SKM-1 (cell line): ENCODE measurements around the gene CACNA2D3.

Source experiments
- DNase-seq: peaks from one replicate; lab custom pipeline; 2025; ENCODE audit not compliant: unreplicated experiment; lab: John Stamatoyannopoulos, UW

Gene CACNA2D3

GRCh38 chr3:54939557-54940300 lies 817.4 kb downstream of the CACNA2D3 start:
- DNase-seq, result no peak

DNA sequence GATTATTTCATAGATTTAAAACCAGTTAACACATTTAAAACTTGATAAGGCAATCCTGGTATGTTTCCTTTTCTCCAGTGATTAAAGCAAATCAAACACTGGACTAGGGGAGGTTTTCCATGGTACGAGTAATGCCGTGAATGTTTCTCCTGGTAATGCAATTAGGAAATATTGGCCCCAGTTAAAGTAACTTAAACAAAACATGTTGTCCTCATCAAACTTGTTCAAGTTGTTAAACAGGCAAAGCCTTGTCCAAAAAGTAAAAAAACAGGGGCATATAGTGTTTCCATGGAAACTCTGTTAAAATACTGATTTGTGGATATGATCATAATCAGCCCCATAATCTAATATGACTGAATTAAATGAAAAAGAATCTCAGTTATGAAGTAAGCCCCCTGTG lies 818.6 kb downstream of the CACNA2D3 start:
- DNase-seq, result no peak

DNA sequence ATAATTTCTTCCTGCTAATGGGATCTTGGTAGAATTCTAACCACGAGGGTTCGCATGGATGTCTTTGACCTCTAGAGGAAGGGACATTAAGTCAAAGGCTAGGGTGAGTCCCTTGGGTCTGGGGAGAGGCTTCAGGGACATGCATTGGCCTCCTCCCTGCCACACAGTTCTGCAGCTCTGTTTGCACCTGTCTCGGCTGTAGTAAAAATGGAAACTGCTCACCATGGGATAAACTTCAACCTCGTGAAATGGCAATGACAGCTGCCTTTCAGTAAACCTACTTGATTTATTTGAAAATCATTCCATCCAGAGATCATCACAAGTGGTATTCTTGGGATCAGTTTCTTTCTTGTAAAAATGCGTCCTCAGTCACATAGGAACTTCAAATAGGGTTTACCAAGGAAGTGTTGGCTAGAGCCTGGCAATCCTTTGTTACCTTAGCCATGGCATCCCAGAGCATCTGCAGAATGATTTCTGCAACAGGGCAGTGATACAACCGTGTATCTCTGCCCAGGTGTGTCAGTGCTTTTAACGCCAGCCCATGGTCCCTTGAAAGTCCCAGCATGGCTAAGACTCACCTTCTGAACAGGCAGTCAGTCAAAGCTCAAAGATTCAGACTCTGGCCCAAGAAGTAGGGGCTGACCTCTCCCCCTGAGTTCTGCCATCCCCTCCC lies 819.5 kb downstream of the CACNA2D3 start:
- no peak for DNase-seq

- DNase-seq, result no peak
These were observed 827.2 kb downstream of the CACNA2D3 start for GRCh38 chr3:54949491-54950044.

DNA sequence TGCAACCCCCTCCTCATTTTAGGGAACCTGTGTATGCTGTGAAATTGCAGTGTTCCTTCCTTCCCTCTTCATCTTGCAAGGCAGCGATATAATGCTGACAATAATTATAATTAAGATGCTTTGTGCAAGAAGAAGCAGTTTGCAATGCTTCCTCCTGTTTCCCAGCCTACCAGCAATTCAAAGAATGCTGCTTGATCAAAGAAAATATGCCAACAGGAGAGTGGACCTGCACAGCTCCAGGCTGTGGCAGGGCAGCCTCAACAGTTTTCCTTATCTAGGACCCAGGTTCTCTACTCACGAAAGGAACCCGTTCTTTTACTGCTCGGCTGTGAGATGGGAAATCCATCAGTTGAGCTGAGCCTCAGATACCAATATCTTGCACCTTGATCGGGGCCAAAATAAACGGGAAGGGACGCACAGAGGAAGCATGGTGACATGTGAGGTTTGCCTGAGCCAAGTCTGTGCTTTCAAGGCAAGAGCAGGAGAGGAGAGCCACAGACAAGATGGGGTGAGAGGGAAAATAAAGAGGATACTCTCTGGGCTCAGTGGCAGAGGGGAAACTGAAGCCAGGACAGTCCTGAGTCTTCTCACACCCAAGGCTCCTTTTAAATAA lies 828.1 kb downstream of the CACNA2D3 start:
- no peak for DNase-seq

DNA sequence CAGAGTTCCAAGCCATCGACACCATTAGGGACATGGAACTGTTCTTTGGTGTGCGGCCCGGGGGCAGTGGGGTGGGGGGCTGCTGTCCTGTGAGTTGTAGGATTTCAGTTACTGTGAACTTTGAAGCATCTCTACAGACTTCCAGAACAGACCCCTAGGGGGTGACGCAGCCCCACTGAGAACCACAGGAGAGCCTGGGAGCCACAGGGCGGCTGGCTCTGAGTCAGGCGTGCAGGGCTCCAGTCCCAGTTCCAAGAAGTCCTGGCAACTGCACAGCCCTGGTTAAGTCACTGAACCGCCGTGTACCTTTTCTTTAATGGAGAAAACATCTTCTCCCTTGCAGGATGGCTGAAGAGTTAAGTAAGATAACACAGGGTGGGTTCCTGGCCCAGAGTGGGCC lies 829.1 kb downstream of the CACNA2D3 start:
- no peak for DNase-seq

- no peak for DNase-seq
These were observed 831.7 kb downstream of the CACNA2D3 start for GRCh38 chr3:54954022-54954421.

DNA sequence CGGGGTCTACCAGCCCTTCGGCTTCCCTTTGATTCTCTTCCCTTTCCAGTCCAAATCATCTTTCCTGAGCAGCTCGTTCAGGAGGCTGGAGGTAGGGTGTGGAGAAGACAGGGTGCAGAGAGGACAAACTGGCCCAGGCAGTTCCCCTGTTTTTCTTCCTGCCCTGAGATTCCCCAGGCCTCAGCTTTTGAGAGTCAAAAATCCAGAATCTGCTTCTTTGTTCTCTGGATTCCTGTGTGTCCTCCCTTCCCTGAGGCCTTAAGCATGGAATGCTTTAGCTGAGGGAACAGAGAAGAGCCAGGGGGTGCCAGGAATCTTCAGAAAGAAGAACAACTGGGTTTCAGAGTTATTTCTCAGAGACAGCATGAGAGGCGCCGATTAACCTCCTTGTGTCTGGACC lies 832.2 kb downstream of the CACNA2D3 start:
- no peak for DNase-seq

DNA sequence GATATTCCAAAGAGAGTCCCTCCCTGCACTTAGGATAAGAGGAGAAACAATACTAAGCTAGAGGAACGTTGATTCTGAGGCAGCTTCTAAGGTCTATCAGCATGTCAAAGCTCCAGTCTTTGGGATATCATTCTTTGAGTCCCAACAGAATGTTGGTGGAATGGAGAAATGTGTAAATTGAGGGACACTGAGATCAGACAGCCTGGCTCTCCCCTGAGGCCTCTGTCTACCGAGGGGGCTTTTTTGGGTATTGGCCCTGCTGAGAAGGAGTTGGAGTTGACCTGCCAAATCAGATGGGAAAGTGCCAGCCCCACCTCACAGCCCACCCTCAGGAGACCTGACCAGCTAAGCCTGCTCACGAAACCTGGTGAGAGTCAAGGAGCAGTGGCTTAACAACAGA lies 833.1 kb downstream of the CACNA2D3 start:
- no peak for DNase-seq

DNA sequence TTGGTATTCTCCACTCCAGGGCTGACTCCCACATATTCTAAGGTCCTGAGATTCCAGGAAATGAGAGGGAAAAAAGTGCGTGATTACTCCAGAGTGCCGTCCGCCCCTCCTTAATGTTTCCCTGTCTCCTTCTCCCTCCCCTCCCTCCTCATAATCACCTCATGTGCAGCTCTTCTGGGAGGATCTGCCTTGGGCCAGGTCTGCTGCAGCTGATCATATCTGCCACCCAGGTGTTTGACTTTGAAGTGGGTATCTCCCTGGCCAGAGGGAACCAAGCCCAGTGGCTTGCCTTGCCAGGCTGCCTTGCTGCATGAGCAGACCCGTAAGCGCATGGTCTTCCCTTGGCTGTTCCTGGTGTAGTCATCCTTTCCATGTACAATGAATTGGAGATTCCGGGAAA lies 833.6 kb downstream of the CACNA2D3 start:
- DNase-seq, result no peak

DNA sequence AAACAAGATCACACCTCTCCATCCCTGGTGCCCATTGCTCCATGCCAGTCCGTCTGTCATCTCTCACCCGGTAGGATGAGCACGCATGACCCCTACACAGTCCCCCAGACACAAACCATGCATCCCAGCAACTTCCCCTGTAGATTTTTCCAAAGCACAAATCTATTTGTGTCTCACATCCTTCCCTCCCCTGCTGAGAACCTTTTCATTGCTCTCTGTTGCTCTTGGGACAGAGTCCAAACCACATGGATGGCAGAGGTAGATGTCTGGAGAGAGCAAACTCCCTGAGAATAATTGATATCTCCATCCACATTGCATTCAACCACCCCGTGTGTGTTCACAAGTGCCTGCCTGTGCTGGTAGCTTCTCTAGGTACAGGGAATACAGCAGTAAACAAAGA lies 835.4 kb downstream of the CACNA2D3 start:
- DNase-seq, result no peak

- no peak for DNase-seq
These were observed 837.7 kb downstream of the CACNA2D3 start for GRCh38 chr3:54960082-54960481.

DNA sequence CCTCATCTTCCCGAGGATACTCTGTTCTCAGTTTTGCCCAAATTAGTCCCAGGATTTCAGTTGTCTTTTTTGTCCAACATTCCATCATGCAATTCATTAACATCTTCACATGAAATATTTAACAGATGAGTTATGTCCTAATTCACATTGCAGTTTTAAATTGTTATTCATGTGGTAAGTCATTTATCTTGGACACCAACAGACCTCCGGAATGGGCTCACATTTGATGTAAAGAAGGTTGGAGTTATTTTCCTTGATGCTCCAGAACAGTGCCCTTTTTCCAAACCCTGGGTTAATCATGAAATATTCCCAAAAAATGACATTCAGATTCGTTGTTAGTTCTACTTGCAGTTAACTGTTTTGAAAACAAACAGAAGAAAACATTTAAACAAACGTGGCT lies 838.3 kb downstream of the CACNA2D3 start:
- DNase-seq, result no peak

DNA sequence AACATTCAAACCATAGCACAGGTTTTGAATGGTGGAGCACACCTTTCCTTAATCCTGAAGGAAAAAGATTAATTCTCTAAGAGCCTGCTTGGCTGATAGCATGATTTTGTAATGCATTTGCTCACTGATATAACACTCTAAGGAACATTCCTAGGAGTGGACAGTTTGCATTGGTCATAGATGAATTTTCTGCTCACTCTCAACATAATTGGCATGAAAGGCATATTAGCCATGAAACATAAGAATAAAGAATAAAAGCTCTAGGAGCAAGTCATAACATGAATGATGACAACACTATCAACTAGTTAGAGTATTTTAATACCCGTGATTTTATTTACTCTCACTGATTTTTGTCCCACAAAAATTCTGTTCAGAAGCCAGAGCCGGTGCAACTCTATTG lies 839.8 kb downstream of the CACNA2D3 start:
- DNase-seq, result no peak

DNA sequence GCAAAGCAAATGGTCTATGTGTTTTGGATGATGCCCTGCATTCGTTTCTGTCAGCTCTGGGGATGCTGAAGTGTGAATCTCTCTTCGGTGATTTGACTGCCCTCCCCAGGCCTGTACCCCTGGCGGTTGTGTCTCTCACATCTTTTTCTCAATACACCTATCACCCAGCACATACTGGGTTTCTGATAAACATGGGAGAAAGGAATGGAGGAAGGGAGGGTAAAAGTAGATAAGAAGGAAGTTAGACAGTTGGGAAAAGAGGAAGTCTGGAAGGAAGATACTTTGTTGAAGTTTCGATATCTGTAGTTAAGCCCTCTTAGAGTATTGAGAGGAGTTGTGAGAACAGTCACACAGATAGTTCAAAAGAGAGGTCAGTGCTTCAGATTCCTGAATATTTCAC lies 841.3 kb downstream of the CACNA2D3 start:
- DNase-seq, result peak; percentile 63

DNA sequence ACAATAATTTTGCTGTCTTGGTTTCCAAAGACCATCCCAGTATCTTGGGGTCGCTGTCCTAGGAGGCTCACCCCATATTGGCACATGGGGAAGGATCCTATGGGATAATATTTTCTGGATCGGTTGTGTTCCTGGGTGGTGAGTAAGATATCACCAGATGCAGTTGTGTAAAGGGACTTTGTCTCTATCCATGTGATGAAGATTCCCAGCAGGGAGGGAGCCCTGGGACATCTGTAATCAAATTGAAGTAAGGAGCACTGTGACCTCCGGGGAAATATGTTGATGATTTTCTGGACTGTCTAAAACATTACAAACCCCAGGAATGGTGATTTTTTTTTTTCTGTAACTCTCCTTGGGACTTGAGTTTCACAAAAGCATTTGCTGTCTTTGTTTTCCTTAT lies 841.7 kb downstream of the CACNA2D3 start:
- DNase-seq, result no peak

- no peak for DNase-seq
These were observed 843.4 kb downstream of the CACNA2D3 start for GRCh38 chr3:54965746-54966145.

GRCh38 chr3:54966979-54967378 lies 844.6 kb downstream of the CACNA2D3 start:
- DNase-seq, result no peak

DNA sequence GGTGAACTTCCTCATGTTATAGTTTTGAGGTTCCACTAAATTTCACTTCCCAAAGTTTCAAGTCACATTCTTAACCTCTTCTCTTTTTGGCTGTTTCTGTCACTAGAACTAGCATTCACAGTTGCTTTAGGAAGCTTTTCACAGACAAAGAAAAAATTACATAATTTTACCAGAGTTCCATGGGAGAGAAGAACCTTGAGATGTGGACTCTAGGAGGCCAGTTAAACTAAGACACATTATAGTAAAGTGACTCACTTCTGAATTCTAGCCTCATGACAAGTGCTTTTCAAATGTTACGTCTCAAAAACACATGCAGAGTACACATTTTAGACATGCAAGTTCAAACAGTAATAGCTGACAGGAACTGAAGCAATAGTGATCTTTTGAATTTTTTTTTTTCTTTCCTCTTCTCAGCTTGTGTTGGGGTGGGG lies 845.4 kb downstream of the CACNA2D3 start:
- DNase-seq, result peak; percentile 93

GRCh38 chr3:54968546-54969172 lies 846.3 kb downstream of the CACNA2D3 start:
- no peak for DNase-seq

GRCh38 chr3:54969652-54970051 lies 847.3 kb downstream of the CACNA2D3 start:
- no peak for DNase-seq

GRCh38 chr3:54970895-54971294 lies 848.5 kb downstream of the CACNA2D3 start:
- no peak for DNase-seq
